Skeletal muscle satellite cell (primary cell): ENCODE measurements around the gene GJB5. TPM values are rescaled to one million over a fixed set of nuclear protein-coding genes. Genes with fewer than 3 reads are reported as not detected.

ENCODE experiments used
- H3K27me3 ChIP-seq: 2 replicates; pipeline ENCODE4 v1.7.0; 2013; ENCODE audit warnings: low read length; ENCODE audit not compliant: control insufficient read depth, insufficient read depth
- H3K36me3 ChIP-seq: 2 replicates; pipeline ENCODE4 v1.7.0; 2013; ENCODE audit warnings: mild to moderate bottlenecking, control low read depth, low read length; ENCODE audit not compliant: insufficient read depth
- H3K4me1 ChIP-seq: 2 replicates; pipeline ENCODE4 v1.7.0; 2013; ENCODE audit warnings: low read length; ENCODE audit not compliant: control insufficient read depth, insufficient read depth
- H3K4me2 ChIP-seq: 2 replicates; pipeline ENCODE4 v1.7.0; 2013; ENCODE audit warnings: mild to moderate bottlenecking, low read length
- H3K4me3 ChIP-seq: 2 replicates; pipeline ENCODE4 v1.7.0; 2013; ENCODE audit warnings: low read length
- H3K9ac ChIP-seq: 2 replicates; pipeline ENCODE4 v1.7.0; 2013; ENCODE audit warnings: mild to moderate bottlenecking, low read depth, low read length, moderate library complexity
- H3K9me3 ChIP-seq: replicated peaks from 2 replicates; pipeline ENCODE4 v1.7.0; 2013; ENCODE audit warnings: mild to moderate bottlenecking, control low read depth, low read length
- total RNA-seq: library from RNA; depleted of rRNA; stranded (reverse); fragments of >200 nt; gene quantifications from 2 replicates; pipeline ENCODE4 v1.2.3, GENCODE V29; 2012; rRNA removed

GJB5 gene
- total RNA-seq = not detected in 2 replicates

- Histone ChIP-seq H3K4me2 (no peak within 1 kb of the TSS), H3K4me1 (no peaks in the 10 kb centered on the region), H3K9ac (no peak within 1 kb of the TSS), H3K9me3 (no peaks in the 10 kb centered on the region), H3K4me3 (no peak within 1 kb of the TSS), H3K27me3 (no peaks in the 10 kb centered on the region), H3K36me3 (no peaks in the 10 kb centered on the region)
Measured at GRCh38 chr1:34754964-34755637, at the start of gene GJB5. Gene GJB5, plus strand, starts transcription at chr1:34755047. Its CDS starts 2,284 bp downstream, at chr1:34757331.

DNA sequence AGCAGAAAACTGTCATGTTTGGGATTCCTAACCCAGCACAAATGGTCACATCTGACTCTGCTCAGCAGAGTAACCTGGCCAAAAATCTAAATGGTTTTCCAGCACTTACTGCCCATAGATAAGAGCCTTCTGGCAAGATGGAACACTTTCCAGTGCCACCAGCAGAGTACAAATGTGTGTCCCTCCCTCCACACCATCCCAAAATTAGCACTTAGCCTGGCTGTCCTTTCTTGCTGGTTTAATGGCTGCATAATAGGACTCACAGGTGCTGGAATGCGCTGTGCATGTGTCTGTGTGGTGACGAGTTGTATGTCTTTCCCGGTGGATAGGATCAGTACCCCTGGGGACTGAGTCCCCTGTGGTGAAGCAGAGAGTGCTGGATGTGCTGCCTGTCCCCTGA lies 49.8 kb upstream of the GJB5 start:
- H3K4me3 ChIP-seq = no peak overlapping the region

GRCh38 chr1:34708106-34708505 lies 46.7 kb upstream of the GJB5 start:
- no peak overlapping the region for H3K4me2 ChIP-seq
- no peaks in the 10 kb centered on the region for H3K4me1 ChIP-seq
- H3K9me3 ChIP-seq = no peaks in the 10 kb centered on the region

More for the DNA sequence above, 49.8 kb upstream of the GJB5 start:
- H3K4me2 ChIP-seq = no peak overlapping the region
- no peaks in the 10 kb centered on the region for H3K36me3 ChIP-seq
- H3K9me3 ChIP-seq = no peaks in the 10 kb centered on the region
- no peaks in the 10 kb centered on the region for H3K27me3 ChIP-seq
- H3K9ac ChIP-seq = no peak overlapping the region
- H3K4me1 ChIP-seq = no peaks in the 10 kb centered on the region

GRCh38 chr1:34709547-34709946 lies 45.3 kb upstream of the GJB5 start:
- H3K9me3 ChIP-seq = no peaks in the 10 kb centered on the region
- H3K36me3 ChIP-seq = no peaks in the 10 kb centered on the region
- no peaks in the 10 kb centered on the region for H3K4me1 ChIP-seq
- H3K9ac ChIP-seq = no peak overlapping the region
- no peak overlapping the region for H3K4me2 ChIP-seq
- no peak overlapping the region for H3K4me3 ChIP-seq
- no peaks in the 10 kb centered on the region for H3K27me3 ChIP-seq

More at GRCh38 chr1:34708106-34708505, 46.7 kb upstream of the GJB5 start:
- no peak overlapping the region for H3K9ac ChIP-seq
- no peak overlapping the region for H3K4me3 ChIP-seq
- no peaks in the 10 kb centered on the region for H3K36me3 ChIP-seq
- H3K27me3 ChIP-seq = no peaks in the 10 kb centered on the region

- no peaks in the 10 kb centered on the region for H3K36me3 ChIP-seq
- no peaks in the 10 kb centered on the region for H3K27me3 ChIP-seq
- H3K4me3 ChIP-seq = no peak overlapping the region
- H3K9ac ChIP-seq = no peak overlapping the region
- H3K9me3 ChIP-seq = no peaks in the 10 kb centered on the region
- H3K4me2 ChIP-seq = no peak overlapping the region
- H3K4me1 ChIP-seq = no peaks in the 10 kb centered on the region
Measured at GRCh38 chr1:34710812-34711211, 44.0 kb upstream of the GJB5 start.

- no peaks in the 10 kb centered on the region for H3K27me3 ChIP-seq
- H3K9me3 ChIP-seq = no peaks in the 10 kb centered on the region
- H3K36me3 ChIP-seq = no peaks in the 10 kb centered on the region
- H3K4me2 ChIP-seq = no peak overlapping the region
- no peaks in the 10 kb centered on the region for H3K4me1 ChIP-seq
- no peak overlapping the region for H3K9ac ChIP-seq
- H3K4me3 ChIP-seq = no peak overlapping the region
Measured at GRCh38 chr1:34711485-34711884, 43.4 kb upstream of the GJB5 start.

GRCh38 chr1:34712007-34712688 lies 42.7 kb upstream of the GJB5 start:
- Histone ChIP-seq H3K4me1 (no peaks in the 10 kb centered on the region), H3K4me3 (no peak overlapping the region), H3K36me3 (no peaks in the 10 kb centered on the region), H3K9ac (no peak overlapping the region), H3K4me2 (no peak overlapping the region), H3K27me3 (no peaks in the 10 kb centered on the region), H3K9me3 (no peaks in the 10 kb centered on the region)

DNA sequence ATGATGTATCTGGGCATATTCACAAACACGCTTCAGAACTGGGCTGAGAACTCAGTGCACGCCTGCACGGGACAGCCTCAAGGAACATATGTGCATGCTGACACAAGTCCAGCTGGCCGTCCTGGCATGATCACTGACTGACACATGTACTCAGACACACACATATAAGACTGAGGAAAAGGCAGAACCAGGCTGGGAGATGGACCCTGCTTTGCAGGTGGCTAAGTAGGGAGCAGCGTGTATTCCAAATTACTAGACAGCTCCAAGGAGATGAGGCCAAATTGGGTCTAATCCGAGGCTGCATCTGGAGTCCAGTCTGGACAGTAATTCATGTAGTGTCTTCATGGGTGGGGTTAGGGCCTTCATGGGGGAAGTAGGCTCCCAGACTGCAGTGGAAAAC lies 41.4 kb upstream of the GJB5 start:
- H3K27me3 ChIP-seq = no peaks in the 10 kb centered on the region
- H3K4me2 ChIP-seq = no peak overlapping the region
- no peak overlapping the region for H3K9ac ChIP-seq

DNA sequence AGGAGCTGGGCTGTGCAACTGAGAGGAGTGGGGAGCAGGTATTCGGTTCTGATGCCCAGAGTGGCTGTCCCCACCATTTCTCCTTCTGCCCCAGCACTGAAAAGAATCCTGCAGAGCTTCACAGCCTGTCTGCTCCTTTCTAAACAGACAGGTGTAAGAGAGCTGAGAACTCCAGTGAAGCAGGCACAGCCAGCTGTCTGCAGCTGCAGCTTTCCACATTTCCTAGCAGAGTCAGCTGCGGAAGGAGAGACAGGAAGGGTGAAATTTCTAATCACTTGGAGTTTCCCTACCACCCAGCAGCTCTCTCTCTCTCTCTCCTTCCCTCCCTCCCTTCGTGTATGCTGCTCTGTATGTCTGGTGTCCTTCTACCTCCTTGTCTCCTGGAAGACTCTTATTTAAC lies 40.5 kb upstream of the GJB5 start:
- H3K9ac ChIP-seq = no peak overlapping the region
- H3K36me3 ChIP-seq = no peaks in the 10 kb centered on the region
- H3K4me3 ChIP-seq = no peak overlapping the region
- no peaks in the 10 kb centered on the region for H3K27me3 ChIP-seq
- H3K4me2 ChIP-seq = no peak overlapping the region
- H3K4me1 ChIP-seq = no peaks in the 10 kb centered on the region
- no peaks in the 10 kb centered on the region for H3K9me3 ChIP-seq

More for the DNA sequence above, 41.4 kb upstream of the GJB5 start:
- Histone ChIP-seq H3K4me1 (no peaks in the 10 kb centered on the region), H3K36me3 (no peaks in the 10 kb centered on the region), H3K4me3 (no peak overlapping the region), H3K9me3 (no peaks in the 10 kb centered on the region)

- Histone ChIP-seq H3K9me3 (no peaks in the 10 kb centered on the region), H3K4me3 (no peak overlapping the region)
Measured at GRCh38 chr1:34715139-34715538, 39.7 kb upstream of the GJB5 start.

GRCh38 chr1:34721241-34721640 lies 33.6 kb upstream of the GJB5 start:
- Histone ChIP-seq H3K27me3 (no peaks in the 10 kb centered on the region), H3K4me1 (no peaks in the 10 kb centered on the region), H3K9me3 (no peaks in the 10 kb centered on the region), H3K4me2 (no peak overlapping the region), H3K4me3 (no peak overlapping the region), H3K36me3 (no peaks in the 10 kb centered on the region), H3K9ac (no peak overlapping the region)

More at GRCh38 chr1:34715139-34715538, 39.7 kb upstream of the GJB5 start:
- Histone ChIP-seq H3K36me3 (no peaks in the 10 kb centered on the region), H3K27me3 (no peaks in the 10 kb centered on the region), H3K4me1 (no peaks in the 10 kb centered on the region), H3K4me2 (no peak overlapping the region), H3K9ac (no peak overlapping the region)
